ENCODE results near the gene SPP1. TPM values are rescaled to one million over a fixed set of nuclear protein-coding genes. Genes with fewer than 3 reads are reported as not detected.
"Not testable (repeated sequence)": the region's sequence is repeated elsewhere in the genome, so short reads cannot be mapped to it uniquely, and the experiment has no call there.

SPP1 gene
- total RNA-seq, 2 experiments from 2014 or later, result not detected

GRCh38 chr4:87934157-87934704, 41.3 kb upstream of the SPP1 start:
- Mint-ChIP-seq H3K27me3 (no peaks in the 10 kb centered on the region), H3K36me3 (ENCODE audit: low read depth) (no peaks in the 10 kb centered on the region), H3K27ac (no peak overlapping the region), H3K4me1 (ENCODE audit: low read depth) (no peaks in the 10 kb centered on the region), H3K4me3 (no peak overlapping the region), H3K9me3 (peaks cover 10% of the 10 kb centered on the region)
- ChIA-PET POLR2A (no interaction called here), CTCF (no interaction called here)
- DNase-seq (no peak), ATAC-seq (ENCODE audit: poor library complexity) (no peak)
- Histone ChIP-seq H3K4me1 (ENCODE audit: insufficient read depth, low read length) (no peaks in the 10 kb centered on the region), H3K4me3 (ENCODE audit: low read length) (no peak overlapping the region), H3K36me3 (ENCODE audit: insufficient read depth, low read length) (no peaks in the 10 kb centered on the region), H3K9me3 (ENCODE audit: control insufficient read depth in 1 of 2, insufficient read depth in 1 of 2, low read length in 2 of 2) (peaks cover 0 to 7% of the 10 kb centered on the region in 2 experiments), H3K27ac (ENCODE audit: low read depth in 1 of 2, low read length in 2 of 2) (no peak overlapping the region), H3K27me3 (ENCODE audit: control insufficient read depth in 1 of 2, insufficient read depth in 2 of 2, low read length in 2 of 2) (no peaks in the 10 kb centered on the region)
- no peak for TF ChIP-seq CTCF (IDR thresholded peaks at IDR 0.05)
- intact Hi-C loops (cut with DNase I, micrococcal nuclease), result no loop called here

- ChIA-PET POLR2A (no interaction called here), CTCF (no interaction called here)
- no peaks in the 10 kb centered on the region for H3K36me3 Mint-ChIP-seq (ENCODE audit: low read depth)
- no peaks in the 10 kb centered on the region for H3K4me1 ChIP-seq (ENCODE audit: insufficient read depth, low read length)
- H3K27ac ChIP-seq (ENCODE audit: low read depth in 1 of 2, low read length in 2 of 2), result no peak overlapping the region
- no peak for TF ChIP-seq CTCF (IDR thresholded peaks at IDR 0.05)
- peaks cover 10% of the 10 kb centered on the region for H3K9me3 Mint-ChIP-seq
- DNase-seq (no peak), ATAC-seq (ENCODE audit: poor library complexity) (no peak)
- intact Hi-C loops (cut with DNase I, micrococcal nuclease), result no loop called here
- peaks cover 0 to 7% of the 10 kb centered on the region in 2 experiments for H3K9me3 ChIP-seq (ENCODE audit: control insufficient read depth in 1 of 2, insufficient read depth in 1 of 2, low read length in 2 of 2)
- no peaks in the 10 kb centered on the region for H3K4me1 Mint-ChIP-seq (ENCODE audit: low read depth)
- no peaks in the 10 kb centered on the region for H3K27me3 ChIP-seq (ENCODE audit: control insufficient read depth in 1 of 2, insufficient read depth in 2 of 2, low read length in 2 of 2)
- no peak overlapping the region for H3K4me3 Mint-ChIP-seq
- no peaks in the 10 kb centered on the region for H3K27me3 Mint-ChIP-seq
- H3K27ac Mint-ChIP-seq, result no peak overlapping the region
- no peaks in the 10 kb centered on the region for H3K36me3 ChIP-seq (ENCODE audit: insufficient read depth, low read length)
- no peak overlapping the region for H3K4me3 ChIP-seq (ENCODE audit: low read length)
These were observed 40.5 kb upstream of the SPP1 start for GRCh38 chr4:87934973-87935372.

- H3K4me3 Mint-ChIP-seq; H3K4me3 ChIP-seq (ENCODE audit: low read length); H3K27ac ChIP-seq (ENCODE audit: low read depth in 1 of 2, low read length in 2 of 2); H3K27me3 Mint-ChIP-seq; H3K9me3 ChIP-seq (ENCODE audit: control insufficient read depth in 1 of 2, insufficient read depth in 1 of 2, low read length in 2 of 2); DNase-seq; H3K4me1 ChIP-seq (ENCODE audit: insufficient read depth, low read length); H3K27ac Mint-ChIP-seq; intact Hi-C loops (cut with DNase I, micrococcal nuclease); H3K36me3 ChIP-seq (ENCODE audit: insufficient read depth, low read length); H3K36me3 Mint-ChIP-seq (ENCODE audit: low read depth); ATAC-seq (ENCODE audit: poor library complexity); H3K27me3 ChIP-seq (ENCODE audit: control insufficient read depth in 1 of 2, insufficient read depth in 2 of 2, low read length in 2 of 2); CTCF ChIA-PET; H3K4me1 Mint-ChIP-seq (ENCODE audit: low read depth); POLR2A ChIA-PET; H3K9me3 Mint-ChIP-seq: not testable (repeated sequence)
These were observed 39.6 kb upstream of the SPP1 start for GRCh38 chr4:87935954-87936353.

- ChIA-PET CTCF (no interaction called here), POLR2A (no interaction called here)
- Mint-ChIP-seq H3K27me3 (no peaks in the 10 kb centered on the region), H3K36me3 (ENCODE audit: low read depth) (no peaks in the 10 kb centered on the region), H3K27ac (no peak overlapping the region), H3K9me3 (peaks cover 2% of the 10 kb centered on the region), H3K4me3 (no peak overlapping the region), H3K4me1 (ENCODE audit: low read depth) (no peaks in the 10 kb centered on the region)
- Histone ChIP-seq H3K27me3 (ENCODE audit: control insufficient read depth in 1 of 2, insufficient read depth in 2 of 2, low read length in 2 of 2) (no peaks in the 10 kb centered on the region), H3K36me3 (ENCODE audit: insufficient read depth, low read length) (no peaks in the 10 kb centered on the region), H3K4me1 (ENCODE audit: insufficient read depth, low read length) (no peaks in the 10 kb centered on the region), H3K4me3 (ENCODE audit: low read length) (no peak overlapping the region), H3K9me3 (ENCODE audit: control insufficient read depth in 1 of 2, insufficient read depth in 1 of 2, low read length in 2 of 2) (no peaks in the 10 kb centered on the region), H3K27ac (ENCODE audit: low read depth in 1 of 2, low read length in 2 of 2) (no peak overlapping the region)
- DNase-seq, result no peak
- no peak for TF ChIP-seq CTCF (IDR thresholded peaks at IDR 0.05)
- ATAC-seq (ENCODE audit: poor library complexity), result no peak
- intact Hi-C loops (cut with DNase I, micrococcal nuclease), result no loop called here
These were observed 38.0 kb upstream of the SPP1 start for GRCh38 chr4:87937523-87937922.

All from CD4-positive, alpha-beta T cell (primary cell).